Measurements from ENCODE around the gene SH3PXD2A. TPM values are rescaled to one million over a fixed set of nuclear protein-coding genes. Genes with fewer than 3 reads are reported as not detected.

The SH3PXD2A gene
- total and polyA plus RNA-seq, 2 experiments from 2014 or later, result 1.8 to 5.0 TPM

GRCh38 chr10:103823706-103824272 is 31.6 kb downstream of the SH3PXD2A start (continued):
- TF ChIP-seq, protein P1, sequence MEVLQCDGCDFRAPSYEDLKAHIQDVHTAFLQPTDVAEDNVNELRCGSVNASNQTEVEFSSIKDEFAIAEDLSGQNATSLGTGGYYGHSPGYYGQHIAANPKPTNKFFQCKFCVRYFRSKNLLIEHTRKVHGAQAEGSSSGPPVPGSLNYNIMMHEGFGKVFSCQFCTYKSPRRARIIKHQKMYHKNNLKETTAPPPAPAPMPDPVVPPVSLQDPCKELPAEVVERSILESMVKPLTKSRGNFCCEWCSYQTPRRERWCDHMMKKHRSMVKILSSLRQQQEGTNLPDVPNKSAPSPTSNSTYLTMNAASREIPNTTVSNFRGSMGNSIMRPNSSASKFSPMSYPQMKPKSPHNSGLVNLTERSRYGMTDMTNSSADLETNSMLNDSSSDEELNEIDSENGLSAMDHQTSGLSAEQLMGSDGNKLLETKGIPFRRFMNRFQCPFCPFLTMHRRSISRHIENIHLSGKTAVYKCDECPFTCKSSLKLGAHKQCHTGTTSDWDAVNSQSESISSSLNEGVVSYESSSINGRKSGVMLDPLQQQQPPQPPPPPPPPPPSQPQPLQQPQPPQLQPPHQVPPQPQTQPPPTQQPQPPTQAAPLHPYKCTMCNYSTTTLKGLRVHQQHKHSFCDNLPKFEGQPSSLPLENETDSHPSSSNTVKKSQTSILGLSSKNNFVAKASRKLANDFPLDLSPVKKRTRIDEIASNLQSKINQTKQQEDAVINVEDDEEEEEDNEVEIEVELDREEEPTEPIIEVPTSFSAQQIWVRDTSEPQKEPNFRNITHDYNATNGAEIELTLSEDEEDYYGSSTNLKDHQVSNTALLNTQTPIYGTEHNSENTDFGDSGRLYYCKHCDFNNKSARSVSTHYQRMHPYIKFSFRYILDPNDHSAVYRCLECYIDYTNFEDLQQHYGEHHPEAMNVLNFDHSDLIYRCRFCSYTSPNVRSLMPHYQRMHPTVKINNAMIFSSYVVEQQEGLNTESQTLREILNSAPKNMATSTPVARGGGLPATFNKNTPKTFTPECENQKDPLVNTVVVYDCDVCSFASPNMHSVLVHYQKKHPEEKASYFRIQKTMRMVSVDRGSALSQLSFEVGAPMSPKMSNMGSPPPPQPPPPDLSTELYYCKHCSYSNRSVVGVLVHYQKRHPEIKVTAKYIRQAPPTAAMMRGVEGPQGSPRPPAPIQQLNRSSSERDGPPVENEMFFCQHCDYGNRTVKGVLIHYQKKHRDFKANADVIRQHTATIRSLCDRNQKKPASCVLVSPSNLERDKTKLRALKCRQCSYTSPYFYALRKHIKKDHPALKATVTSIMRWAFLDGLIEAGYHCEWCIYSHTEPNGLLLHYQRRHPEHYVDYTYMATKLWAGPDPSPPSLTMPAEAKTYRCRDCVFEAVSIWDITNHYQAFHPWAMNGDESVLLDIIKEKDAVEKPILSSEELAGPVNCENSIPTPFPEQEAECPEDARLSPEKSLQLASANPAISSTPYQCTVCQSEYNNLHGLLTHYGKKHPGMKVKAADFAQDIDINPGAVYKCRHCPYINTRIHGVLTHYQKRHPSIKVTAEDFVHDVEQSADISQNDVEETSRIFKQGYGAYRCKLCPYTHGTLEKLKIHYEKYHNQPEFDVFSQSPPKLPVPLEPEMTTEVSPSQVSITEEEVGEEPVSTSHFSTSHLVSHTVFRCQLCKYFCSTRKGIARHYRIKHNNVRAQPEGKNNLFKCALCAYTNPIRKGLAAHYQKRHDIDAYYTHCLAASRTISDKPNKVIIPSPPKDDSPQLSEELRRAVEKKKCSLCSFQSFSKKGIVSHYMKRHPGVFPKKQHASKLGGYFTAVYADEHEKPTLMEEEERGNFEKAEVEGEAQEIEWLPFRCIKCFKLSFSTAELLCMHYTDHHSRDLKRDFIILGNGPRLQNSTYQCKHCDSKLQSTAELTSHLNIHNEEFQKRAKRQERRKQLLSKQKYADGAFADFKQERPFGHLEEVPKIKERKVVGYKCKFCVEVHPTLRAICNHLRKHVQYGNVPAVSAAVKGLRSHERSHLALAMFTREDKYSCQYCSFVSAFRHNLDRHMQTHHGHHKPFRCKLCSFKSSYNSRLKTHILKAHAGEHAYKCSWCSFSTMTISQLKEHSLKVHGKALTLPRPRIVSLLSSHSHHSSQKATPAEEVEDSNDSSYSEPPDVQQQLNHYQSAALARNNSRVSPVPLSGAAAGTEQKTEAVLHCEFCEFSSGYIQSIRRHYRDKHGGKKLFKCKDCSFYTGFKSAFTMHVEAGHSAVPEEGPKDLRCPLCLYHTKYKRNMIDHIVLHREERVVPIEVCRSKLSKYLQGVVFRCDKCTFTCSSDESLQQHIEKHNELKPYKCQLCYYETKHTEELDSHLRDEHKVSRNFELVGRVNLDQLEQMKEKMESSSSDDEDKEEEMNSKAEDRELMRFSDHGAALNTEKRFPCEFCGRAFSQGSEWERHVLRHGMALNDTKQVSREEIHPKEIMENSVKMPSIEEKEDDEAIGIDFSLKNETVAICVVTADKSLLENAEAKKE (CRISPR knock-in tag; IDR thresholded peaks at IDR 0.05), result no peak
- no peak for TF ChIP-seq ETS1 (IDR thresholded peaks at IDR 0.05)
- no peak for TF ChIP-seq ZNF114 (CRISPR knock-in tag; IDR thresholded peaks at IDR 0.05)
- TF ChIP-seq NANOG (IDR thresholded peaks at IDR 0.05; ENCODE audit: borderline replicate concordance), result no peak
- TF ChIP-seq CREB1 (CRISPR knock-in tag; IDR thresholded peaks at IDR 0.05; ENCODE audit: low read depth), result no peak
- no peak for TF ChIP-seq POLR2AphosphoS5 (IDR thresholded peaks at IDR 0.05; ENCODE audit: low read depth)
- no peak for TF ChIP-seq ZNF331 (CRISPR knock-in tag; IDR thresholded peaks at IDR 0.05; ENCODE audit: low read depth)
- TF ChIP-seq STAT1 (IDR thresholded peaks at IDR 0.05; ENCODE audit: unreplicated experiment), result no peak
- TF ChIP-seq EZH2phosphoT487 (IDR thresholded peaks at IDR 0.05; ENCODE audit: unreplicated experiment), result no peak

GRCh38 chr10:103822800-103823199 is 32.6 kb downstream of the SH3PXD2A start:
- H3K4me2 ChIP-seq, result no peak overlapping the region
- Mint-ChIP-seq H3K9me3 (no peaks in the 10 kb centered on the region), H3K27ac (no peak overlapping the region), H3K4me1 (peaks cover 29% of the 10 kb centered on the region), H3K36me3 (ENCODE audit: low read depth) (no peaks in the 10 kb centered on the region), H3K27me3 (ENCODE audit: insufficient read depth, low read depth, poor library complexity) (peaks cover 21% of the 10 kb centered on the region), H3K4me3 (no peak overlapping the region)
- H3F3A ChIP-seq (replicated peaks; ENCODE audit: low read depth), result no peaks in the 10 kb centered on the region
- no peak overlapping the region for H3K27ac ChIP-seq (ENCODE audit: low read depth)
- H2AFZ ChIP-seq, result no peak overlapping the region
- H3K27me3 ChIP-seq (ENCODE audit: insufficient read depth), result no peaks in the 10 kb centered on the region
- ATAC-seq (no peak), DNase-seq (ENCODE audit: low spot score) (no peak)
- H3K4me1 ChIP-seq (ENCODE audit: insufficient read depth), result no peaks in the 10 kb centered on the region; the same call in 1 of the 2 replicates
- H4K20me1 ChIP-seq (replicated peaks; ENCODE audit: insufficient read depth), result no peaks in the 10 kb centered on the region
- H3K4me3 ChIP-seq, result no peak overlapping the region
- no peaks in the 10 kb centered on the region for H3K36me3 ChIP-seq (ENCODE audit: insufficient read depth)
- H3K9me2 ChIP-seq (ENCODE audit: insufficient read depth), result no peaks in the 10 kb centered on the region
- no peak for TF ChIP-seq ZNF331 (CRISPR knock-in tag; IDR thresholded peaks at IDR 0.05; ENCODE audit: low read depth)
- no peak for TF ChIP-seq ZNF114 (CRISPR knock-in tag; IDR thresholded peaks at IDR 0.05)
- no peaks in the 10 kb centered on the region for H3K79me2 ChIP-seq (replicated peaks; ENCODE audit: insufficient read depth)
